Tibial nerve (tissue), 4 donors: Measurements from ENCODE around the gene PLCB3.
A peak's percentile ranks its signal among the peaks of the same experiment; 100 is the strongest.

ENCODE experiments used
- EP300 ChIP-seq, 2 donors: sonication (generic); formaldehyde crosslinking; IDR thresholded peaks; one replicate each; pipeline ENCODE4 v1.6.1; 2017; ENCODE audit warnings: antibody characterized with exemption in 2 of 2, mild to moderate bottlenecking in 1 of 2
- POLR2A ChIP-seq, 2 donors: fragments of 450-650 bp; IDR thresholded peaks; one replicate each; pipeline ENCODE4 v1.6.1; 2017; ENCODE audit warnings: antibody characterized with exemption in 2 of 2, mild to moderate bottlenecking in 2 of 2, moderate library complexity in 2 of 2
- TF ChIP-seq, protein P1 (sequence below), 5 experiments: fragments of 200-600 bp in 3 of 5; fragments of 450-650 bp in 2 of 5; sonication (generic) in 3 of 5; IDR thresholded peaks; one replicate each; pipeline ENCODE4 v1.5.1; 2016 to 2019; ENCODE audit warnings: antibody characterized with exemption in 5 of 5, mild to moderate bottlenecking in 3 of 5, moderate library complexity in 2 of 5

GRCh38 chr11:64316672-64317324, 65.5 kb downstream of the PLCB3 start:
- TF ChIP-seq, protein P1, sequence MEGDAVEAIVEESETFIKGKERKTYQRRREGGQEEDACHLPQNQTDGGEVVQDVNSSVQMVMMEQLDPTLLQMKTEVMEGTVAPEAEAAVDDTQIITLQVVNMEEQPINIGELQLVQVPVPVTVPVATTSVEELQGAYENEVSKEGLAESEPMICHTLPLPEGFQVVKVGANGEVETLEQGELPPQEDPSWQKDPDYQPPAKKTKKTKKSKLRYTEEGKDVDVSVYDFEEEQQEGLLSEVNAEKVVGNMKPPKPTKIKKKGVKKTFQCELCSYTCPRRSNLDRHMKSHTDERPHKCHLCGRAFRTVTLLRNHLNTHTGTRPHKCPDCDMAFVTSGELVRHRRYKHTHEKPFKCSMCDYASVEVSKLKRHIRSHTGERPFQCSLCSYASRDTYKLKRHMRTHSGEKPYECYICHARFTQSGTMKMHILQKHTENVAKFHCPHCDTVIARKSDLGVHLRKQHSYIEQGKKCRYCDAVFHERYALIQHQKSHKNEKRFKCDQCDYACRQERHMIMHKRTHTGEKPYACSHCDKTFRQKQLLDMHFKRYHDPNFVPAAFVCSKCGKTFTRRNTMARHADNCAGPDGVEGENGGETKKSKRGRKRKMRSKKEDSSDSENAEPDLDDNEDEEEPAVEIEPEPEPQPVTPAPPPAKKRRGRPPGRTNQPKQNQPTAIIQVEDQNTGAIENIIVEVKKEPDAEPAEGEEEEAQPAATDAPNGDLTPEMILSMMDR (IDR thresholded peaks at IDR 0.05) = peak in 1 of 5 experiments; percentile 7
- TF ChIP-seq POLR2A (IDR thresholded peaks at IDR 0.05) (no peak), EP300 (IDR thresholded peaks at IDR 0.05) (no peak)
